Renal pelvis (tissue), 4 donors: ENCODE data around the gene VAMP2. TPM values are rescaled to one million over a fixed set of nuclear protein-coding genes. Genes with fewer than 3 reads are reported as not detected.

Experiments used
- DNase-seq: peaks from one replicate; pipeline ENCODE4 v3.0.0-alpha.2; 2013
- polyA plus RNA-seq, 3 donors: library from polyadenylated mRNA; unstranded; fragments of 120-200 nt; gene quantifications; one replicate each; pipeline ENCODE4 v1.2.1, GENCODE V29; 2013; ENCODE audit not compliant: insufficient read length in 3 of 3

VAMP2 gene
- polyA plus RNA-seq, 3 donors = 108 to 139 (median 131) TPM

DNA sequence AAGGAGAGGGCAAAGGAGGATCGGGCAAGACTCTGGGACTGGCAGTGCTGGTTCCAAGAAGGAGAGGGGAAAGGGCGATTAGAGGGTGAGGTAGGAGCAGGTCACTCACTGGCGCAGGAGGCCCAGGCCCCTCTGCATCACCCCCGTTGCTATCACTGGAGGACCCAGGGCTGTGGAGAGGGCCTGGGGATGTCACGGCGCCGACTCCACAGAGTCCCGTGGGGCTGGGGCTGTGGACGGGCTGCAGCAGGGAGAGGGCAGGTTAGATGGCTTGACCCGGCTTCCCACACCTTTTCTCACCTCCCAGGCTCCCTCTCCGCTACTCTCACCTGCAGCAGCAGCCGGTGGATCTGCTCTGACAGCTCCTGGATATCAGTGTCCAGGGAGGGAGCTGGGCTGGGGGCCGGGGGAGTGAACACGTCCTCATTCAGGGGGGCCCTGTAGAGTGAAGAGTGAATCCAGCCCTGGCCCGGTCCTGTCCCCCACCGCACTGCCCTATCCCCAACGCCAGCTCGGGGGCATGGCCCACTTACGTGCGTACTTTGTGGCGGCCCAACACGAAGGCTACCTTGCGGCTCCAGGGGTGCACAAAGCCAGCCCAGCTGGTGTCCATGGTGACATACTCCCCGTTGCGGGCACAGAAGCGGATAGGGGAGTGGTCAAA, 15.5 kb downstream of the VAMP2 start:
- DNase-seq = no peak

DNA sequence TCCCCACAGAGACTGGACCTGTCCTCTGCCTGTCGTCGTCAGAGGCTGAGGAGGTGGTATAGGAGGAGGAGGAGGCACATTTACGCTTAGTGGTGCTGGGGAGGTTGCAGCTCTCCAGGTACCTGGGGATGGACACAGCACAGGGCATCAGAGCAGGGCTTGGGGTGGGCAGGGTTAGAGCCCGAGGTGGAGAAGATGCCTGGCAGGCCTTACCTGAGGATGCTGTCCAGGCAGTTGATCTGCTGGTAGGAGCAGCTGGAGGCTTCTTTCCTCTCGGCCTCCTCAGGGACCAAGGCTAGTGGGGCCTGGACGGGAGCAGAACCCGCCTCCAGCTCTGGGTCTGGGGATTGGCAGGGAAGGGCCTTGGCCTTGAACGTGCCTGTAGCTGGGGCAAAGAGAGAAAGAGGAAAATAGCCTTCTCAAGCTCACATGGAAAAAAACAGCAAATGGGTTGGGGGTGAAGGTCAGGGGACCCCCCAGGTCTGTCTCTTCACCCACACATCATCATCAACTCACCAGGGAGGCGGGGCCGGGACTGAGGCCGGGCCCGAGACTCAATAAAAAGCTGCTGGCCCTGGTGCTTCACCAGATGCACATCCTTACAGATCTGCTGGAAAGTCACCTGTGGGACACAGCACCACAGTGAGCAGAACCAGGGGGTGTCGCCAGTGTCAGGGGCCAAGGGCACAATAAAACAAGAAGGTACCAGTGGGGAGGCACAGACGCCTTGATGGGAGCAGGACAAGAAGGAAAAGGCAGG, 16.2 kb downstream of the VAMP2 start:
- DNase-seq = no peak

DNA sequence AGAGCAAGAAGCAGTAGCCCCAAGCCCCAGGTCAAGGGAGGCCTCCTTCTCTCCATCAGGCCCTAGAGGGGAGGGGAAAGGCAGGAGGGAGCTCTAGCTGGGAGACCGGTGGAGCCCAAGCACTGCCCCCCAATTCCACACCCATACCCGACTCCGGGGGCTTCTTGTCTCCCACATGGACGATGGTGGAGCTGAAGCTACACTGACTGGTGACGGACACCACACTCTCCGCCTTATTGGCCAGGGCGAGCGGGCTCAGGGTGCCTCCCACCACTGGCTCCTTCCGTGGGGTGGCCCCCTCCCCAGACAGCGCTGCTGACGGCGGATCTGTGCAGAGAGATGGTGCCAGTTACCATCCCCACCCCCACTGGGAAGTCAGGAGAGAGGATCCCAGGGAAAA, 16.9 kb downstream of the VAMP2 start:
- no peak for DNase-seq

DNA sequence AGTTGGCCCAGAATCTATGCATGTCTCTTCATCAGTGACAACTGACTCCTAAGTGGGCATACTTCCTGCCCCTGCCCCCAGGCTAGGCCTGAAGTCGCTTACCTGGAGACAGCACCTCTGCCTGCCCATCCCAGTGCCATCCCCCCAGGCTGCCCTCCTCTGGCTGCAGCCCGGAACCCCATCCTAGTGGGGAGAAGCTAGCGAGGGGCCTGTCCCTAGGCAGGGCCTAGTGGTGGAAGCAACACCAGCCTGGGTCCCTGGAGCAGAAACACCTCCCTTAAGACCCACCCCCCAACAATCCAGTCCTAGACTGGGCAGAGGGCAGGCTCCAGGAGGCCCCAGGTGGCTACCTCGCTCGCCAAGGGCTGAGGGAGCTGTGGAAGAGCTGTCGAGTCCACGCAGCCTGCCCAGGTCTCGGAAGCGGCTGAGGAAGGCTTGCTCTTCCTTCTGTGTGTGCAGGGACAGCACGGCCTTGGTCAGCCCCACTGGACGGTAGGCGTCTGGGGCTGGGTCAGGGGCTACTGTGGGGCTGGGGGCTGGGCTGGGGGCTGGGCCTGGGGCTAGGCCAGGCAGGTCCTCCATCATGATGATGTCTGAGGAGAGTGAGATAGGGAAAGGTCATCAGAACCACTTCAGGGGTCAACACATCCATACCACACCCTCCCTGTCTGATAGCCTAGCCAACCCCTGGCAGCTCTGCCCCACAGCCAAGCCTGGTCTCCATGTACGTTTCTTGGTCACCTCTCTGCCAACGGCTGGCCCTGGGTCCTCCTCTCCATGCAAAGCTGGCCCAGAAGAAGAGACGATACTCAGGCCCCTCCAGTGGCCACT, 18.1 kb downstream of the VAMP2 start:
- DNase-seq = no peak

DNA sequence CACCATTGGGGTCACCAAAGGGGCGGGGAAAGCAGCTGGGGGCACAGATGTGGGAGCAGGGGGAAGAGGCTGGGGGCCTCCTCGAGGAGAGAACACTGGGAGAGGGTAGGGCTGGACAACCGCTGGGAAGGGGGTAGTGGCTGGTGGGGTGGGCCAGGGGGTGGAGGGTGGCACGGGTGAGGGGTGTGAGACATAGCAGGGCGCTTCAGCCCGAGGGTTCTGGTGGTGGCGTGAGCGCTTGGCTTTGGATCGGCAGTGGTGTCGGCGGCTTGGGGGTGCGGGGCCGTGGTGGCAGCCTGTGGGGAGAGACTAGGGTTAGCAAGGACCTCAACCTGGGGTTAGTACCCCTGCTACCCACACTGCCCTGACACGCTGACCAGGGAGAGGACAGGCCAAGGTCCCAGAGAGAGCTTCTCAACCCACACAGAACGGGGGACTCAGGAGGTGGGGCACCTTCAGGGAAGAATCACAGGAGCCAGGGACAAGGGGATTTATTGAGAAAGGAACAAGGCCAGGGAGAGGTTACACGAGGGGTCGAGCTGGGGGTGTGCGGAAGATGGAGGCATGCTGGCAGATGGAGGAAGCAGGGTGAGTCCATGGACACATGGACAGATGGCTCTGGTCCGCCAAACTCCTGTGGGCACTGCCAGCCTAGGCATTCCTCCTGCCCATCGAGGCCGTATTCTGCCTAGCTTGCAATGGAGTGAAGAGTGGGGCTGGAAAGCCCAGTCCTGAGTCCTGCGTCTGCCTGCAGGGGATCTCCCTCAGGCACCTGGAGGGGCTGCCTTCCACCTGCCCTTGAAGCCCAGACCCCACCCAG, 19.0 kb downstream of the VAMP2 start:
- no peak for DNase-seq

DNA sequence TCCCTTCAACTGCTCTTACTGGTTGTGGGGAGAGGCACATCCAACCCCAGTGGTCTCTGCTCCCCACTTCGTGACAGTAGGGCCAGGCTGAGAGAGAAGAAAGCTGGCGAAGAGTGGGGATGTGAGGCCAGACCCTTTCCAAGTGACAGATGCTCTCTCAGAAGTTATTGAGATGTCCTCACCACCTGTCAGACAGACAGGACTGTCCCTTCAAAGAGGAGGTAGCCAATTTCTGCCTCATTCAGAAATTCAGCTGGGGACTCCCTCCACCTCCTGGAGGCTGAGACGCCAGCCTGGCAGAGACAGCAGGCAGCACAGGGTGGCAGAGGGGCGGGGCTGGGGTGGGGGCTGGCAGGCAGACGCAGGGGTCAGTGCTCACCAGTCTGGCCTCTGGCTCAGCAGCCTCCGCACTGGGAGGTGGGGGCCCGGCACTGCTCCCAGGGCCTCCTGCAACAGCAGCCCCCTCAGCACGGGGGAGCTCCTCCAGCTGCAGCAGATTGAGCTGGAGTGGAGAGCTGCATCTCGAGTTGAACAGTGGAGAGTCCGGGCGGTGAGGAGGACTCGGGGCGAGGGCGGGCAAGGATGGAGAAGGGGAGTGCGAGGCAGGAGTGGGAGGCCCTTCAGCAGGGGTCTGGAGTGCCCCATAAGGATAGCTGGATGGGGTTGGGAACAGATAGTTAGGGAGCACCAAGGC, 19.7 kb downstream of the VAMP2 start:
- no peak for DNase-seq

DNA sequence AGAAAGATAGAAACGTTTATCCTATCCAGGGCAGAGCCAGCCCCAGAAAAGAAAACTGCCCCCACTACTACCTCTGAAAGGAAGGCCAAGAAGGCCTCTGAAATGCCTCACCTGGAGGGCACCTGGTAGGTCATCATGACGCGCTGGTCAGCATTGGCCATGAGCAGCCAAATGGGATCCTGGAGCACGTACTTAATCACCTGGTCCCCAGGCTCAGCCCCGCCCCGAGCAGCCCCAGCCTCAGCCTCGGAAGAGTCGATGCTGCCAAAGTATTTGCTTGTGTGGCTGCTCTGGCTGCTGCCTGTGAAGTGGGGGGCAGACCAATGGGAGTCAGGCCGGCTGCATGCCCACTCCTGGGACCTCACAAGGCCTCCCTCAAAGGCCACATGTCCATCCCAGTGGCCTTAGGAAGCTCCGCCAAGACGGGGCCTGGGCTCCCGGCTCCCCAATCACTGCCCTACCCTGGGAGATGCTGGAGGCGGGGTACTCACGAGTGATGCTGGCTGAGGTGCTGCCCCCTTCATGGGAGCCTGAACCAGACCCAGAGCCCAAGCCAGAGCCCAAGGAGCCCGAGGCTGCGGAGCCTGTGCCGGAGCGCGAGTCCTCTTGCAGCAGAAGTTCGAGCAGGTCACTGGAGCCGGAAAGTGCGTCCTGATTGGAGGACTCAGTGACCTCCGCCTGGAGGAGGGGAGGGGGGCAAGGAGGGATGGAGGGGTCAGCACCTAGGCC, 20.4 kb downstream of the VAMP2 start:
- no peak for DNase-seq

DNA sequence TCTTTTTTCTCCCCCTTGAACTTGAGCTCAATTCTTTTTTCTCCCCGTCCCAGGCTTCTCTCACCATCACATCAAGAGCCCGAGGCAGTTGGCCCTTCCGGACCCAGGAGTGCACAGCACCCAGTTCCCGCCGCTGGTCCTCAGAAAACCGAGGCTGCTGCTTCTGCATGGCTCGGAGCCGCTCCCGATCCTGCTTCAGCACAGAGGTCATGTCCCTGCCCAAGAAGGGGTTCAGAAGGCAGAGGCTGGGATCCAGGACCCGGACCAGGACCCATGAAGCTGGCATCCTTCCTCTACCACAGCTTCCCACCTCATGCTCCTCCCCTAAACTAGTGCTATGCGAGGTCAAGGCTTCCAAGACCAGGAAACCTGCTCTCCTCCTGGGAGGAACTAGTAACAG, 21.0 kb downstream of the VAMP2 start:
- DNase-seq = no peak

DNA sequence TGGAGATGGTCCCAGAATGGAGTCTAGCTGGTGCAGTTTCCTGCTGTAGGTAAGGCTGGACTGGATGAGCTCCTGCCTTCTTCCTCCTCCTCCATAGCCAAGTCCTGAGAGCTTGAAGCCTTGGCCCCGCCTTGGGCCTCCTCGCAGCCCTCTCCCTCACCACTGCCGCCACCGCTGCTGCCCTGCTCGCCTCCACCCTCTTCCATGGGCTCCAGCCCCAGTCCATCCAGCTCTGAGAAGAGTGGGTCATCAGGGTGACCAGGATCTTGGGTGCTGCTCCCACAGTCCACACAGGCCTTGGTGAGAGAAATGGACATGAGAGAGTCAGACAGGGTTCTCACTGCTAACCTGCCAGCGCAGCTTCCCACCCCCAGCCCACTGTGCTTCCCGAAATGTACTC, 21.7 kb downstream of the VAMP2 start:
- DNase-seq = no peak

DNA sequence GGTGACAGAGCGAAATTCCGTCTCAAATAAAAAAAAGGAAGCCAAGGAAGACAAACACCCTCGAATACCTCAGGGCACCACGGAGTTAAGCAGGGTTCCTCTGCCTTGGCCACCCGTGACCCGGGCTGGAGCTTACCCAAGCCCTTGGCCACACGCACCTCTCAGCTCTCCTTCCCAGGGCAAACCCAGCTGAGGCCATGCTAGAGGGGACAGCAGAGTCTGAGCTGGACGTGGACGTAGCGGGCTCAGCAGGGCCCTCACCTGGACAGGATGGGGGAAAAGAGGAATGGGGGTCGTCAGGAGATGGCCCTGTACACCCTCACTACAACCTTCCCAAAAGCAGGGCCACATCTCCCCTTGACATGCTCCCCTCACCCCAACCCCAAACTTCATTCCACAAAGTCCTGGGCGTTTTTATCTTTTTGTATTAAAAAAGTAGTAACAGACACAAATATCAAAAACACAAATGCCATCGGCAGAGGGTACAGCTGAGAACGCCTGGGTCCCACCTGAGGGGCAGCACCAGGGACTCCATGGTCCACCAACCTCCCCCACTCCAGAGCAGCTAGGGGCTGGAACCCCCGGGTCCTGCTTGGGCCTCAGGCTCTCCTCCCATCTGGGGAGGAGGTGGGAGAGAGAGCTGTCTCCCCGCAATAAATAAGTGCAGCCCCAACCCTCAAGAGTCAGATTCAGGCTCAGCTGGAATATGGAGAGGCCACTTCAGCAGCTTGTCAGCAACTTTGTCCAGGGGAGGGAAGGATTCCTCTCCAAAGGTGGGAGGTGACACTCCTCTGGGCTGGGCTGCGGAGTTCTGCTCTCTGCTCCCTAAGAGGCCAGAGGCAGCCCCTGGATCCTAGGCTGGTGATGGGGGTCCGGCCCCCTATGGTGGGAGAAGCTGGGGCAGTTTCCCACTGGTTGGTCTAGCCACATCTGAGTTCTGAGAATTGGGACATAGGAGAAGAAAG, 22.4 kb downstream of the VAMP2 start:
- DNase-seq = no peak

DNA sequence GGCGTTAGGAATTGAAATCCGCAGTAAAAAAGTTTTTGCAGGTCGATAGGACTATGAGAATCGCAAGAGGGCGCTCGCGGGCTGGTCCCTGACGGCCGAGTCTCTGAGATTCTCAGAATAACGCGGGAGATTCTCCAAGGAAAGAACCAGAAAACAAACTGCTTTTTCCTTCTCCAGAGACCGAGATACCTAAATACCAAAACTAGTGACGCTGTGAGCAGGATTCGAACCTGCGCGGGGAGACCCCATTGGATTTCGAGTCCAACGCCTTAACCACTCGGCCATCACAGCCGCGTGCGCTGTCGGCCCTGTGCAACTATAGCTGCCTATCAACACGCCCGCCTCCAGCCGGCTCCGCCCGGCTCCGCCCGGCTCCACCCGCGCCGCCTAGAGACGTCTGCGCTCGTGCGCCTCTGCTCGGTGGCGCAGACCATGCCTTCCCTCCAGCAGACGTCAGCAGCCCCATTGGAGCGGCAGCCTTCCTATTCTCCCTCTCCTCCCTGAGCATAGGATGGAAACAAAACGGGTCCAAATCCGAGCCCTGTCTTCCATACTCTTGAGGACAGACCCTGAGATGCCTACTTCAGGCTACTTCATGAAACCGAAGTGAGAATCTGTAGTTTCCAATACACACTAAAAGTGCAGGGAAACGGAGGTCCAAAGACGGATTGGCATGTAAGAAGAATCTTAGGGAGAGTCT, 23.9 kb downstream of the VAMP2 start:
- DNase-seq = peak; percentile 97

DNA sequence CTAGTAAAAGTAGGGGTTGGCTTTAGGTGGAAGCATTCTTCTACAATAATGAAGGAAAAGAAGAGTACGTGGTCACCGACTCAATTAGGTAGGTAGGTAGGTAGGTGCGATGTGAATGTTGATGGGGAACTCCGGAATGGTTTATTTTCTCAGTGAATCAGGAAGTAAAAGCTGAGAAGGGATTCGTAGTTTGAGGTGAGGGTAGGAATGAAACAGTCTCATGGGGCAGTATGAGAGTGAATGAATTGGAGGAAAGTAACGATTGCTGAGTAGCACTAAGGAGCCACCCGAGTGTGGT, 24.4 kb downstream of the VAMP2 start:
- DNase-seq = no peak

DNA sequence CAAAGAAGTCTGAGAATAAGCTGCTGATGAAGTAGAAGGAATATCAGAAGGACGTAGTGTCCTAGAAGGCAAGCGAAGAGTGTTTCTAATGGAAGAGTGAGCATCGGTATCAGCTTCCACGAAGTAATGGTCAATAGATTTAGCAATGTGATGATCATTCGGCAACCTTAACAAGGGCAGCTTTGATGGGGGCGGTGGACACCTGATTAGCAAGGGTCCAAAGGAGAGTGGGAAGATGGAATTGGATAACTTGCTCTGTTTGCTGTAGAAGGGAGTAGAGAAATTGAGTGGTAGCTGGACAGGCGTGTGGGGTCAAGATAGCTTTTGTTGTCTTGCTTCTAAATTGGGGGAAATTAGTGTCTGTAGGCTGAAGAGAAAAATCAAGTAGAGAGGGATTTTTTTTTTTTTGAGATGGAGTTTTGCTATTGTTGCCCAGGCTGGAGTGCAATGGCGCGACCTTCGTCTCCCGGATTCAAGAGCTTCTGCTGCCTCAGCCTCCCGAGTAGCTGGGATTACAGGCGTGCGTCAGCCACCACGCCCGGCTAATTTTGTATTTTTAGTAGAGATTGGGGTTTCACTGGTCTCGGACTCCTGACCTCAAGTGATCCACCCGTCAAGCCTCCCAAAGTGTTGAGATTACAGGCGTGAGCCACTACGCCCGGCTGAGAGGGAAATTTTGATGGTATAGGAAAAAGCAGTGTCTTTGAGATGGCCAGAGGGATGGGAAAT, 24.9 kb downstream of the VAMP2 start:
- no peak for DNase-seq

DNA sequence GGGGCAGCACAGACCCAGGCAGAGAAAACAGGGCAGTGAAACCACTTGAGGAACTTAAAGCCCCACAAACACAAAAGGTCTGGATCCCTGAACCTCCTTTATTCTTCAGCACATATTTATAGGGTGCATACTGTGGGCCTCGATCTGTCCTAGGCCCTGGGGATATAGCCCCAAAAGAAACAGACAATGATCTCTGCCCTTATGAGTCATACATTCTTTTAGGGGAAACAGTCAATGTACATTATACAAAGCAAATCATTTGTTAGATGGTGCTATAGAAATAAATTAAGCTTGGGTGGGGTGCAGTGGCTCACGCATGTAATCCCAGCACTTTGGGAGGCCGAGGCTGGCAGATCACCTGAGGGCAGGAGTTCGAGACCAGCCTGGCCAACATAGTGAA, 28.8 kb downstream of the VAMP2 start:
- no peak for DNase-seq

DNA sequence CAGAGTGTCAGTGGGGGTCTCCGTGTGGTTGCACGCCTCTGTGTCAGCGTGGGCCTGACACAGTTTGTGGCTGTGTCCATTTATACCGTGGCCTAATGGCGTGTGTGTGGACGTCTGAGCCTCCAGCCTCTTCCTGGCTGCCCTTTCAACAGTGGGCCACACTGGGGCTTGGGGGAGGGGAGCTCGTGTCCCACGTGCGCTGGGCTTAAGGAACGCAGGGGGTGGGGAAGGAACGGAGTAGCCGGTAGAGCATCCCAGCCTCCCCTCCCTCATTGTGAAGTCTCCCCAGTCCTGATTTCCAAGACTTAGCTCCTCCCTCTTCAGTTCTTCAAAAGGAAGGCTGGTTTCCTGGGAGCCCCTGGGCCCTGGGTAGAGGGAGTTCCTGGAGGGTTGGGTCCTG, 29.3 kb downstream of the VAMP2 start:
- no peak for DNase-seq

DNA sequence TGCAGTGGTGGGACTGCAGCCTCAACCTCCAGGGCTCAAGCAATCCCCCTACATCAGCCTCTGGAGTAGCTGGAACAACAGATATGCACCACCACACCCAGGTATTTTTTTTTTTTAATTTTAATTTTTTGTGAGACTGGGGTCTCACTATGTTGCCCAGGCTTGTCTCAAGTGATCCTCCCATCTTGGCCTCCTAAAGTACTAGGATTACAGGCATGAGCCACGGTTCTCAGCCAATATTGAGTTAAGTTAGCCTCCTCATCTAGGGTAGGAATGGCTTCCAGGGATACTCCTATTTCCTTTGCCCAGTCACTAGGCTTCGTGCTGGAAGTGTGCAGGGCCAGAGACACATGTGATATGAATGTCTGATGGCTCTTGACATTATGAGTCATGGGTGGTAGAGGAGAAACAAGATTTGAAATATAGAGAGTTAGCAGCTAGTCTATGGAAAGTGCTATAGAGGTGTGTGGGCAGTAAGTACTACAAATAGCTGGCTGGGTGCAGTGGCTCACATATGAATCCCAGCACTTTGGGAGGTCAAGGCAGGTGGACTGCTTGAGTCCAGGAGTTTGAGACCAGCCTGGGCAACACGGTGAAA, 30.8 kb downstream of the VAMP2 start:
- DNase-seq = no peak

DNA sequence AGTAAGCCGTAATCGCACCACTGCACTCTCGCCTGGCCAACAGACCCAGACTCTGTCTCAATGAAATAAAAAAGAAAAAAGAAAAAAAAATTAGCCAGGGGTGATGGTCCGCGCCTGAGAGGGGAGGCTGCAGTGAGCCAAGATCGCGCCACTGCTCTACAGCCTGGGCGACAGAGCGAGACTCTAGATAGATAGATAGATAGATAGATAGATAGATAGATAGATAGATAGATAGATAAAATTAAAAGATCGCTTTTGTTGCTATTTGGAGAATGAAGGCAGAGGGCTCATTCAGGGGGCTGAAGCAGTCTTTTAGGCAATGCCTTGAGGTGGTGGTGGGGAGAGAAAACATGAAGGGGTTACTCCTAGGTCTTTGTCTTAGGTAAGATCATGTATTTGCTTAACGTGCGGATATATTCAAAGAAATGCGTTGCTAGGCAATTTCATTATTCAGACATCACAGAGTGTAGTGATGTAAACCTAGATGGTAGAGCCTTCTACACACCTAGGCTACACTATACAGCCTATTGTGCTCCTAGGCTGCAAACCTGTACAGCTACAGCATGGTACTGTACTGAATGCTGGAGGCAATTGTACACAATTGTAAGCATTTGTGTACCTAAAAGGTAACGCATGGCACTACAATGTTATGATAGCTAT, 34.5 kb downstream of the VAMP2 start:
- no peak for DNase-seq
